BLaER1 (cell line): ENCODE data around the gene TPRN.

ENCODE experiments used
- H3K27ac ChIP-seq: shearing (Covaris generic); formaldehyde crosslinking; 2 replicates; pipeline ENCODE4 v1.8.1; 2022
- H3K27me3 ChIP-seq: shearing (Covaris generic); formaldehyde crosslinking; 2 replicates; pipeline ENCODE4 v1.8.1; 2022
- H3K36me3 ChIP-seq: shearing (Covaris generic); formaldehyde crosslinking; 2 replicates; pipeline ENCODE4 v1.8.1; 2022
- H3K4me1 ChIP-seq: shearing (Covaris generic); formaldehyde crosslinking; 2 replicates; pipeline ENCODE4 v1.8.1; 2022
- H3K4me2 ChIP-seq: shearing (Covaris generic); formaldehyde crosslinking; 2 replicates; pipeline ENCODE4 v1.8.1; 2022
- H3K4me3 ChIP-seq: shearing (Covaris generic); formaldehyde crosslinking; 2 replicates; pipeline ENCODE4 v1.8.1; 2022
- H3K9ac ChIP-seq: shearing (Covaris generic); formaldehyde crosslinking; 2 replicates; pipeline ENCODE4 v1.8.1; 2022
- H3K9me3 ChIP-seq: shearing (Covaris generic); formaldehyde crosslinking; 2 replicates; pipeline ENCODE4 v1.8.1; 2022
- H4K20me1 ChIP-seq: shearing (Covaris generic); formaldehyde crosslinking; 2 replicates; pipeline ENCODE4 v1.8.1; 2022
- Cebpa-rat ChIP-seq: shearing (Covaris generic); IDR thresholded peaks from 2 replicates; pipeline ENCODE4 v1.8.1; 2022

Gene TPRN

DNA sequence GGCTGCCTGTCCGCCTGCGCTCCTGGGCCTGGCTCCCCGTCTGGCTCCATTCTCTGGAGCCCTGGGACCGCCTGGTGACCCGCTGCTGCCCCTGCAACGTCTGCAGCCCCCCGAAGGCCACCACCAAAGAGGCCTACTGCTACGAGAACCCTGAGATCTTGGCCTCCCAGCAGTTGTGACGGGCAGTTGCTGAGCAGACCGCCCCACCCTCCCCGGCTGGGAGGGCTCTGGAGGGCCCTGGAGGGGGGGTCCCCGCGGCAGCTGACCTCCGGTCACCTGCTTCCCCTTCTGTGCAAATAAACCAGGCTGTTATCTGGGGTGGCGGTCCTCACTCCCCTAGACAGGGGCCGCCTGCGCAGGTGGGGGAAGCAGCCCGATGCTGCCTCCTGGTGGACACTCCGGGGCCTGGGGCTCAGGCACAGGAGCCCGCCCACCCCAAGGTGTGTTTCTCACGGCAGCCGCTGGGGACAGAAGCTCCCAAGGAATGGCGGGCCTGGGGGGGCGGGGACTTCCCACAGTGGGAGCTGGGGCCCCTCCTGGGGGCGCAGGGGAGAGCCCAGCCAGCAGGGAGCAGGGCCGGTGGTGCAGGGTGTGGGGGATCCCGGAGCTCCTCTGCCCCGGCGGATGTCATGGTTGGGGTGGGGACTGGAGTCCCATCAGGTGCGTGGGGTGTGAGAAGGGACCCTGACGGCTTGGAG, 35.8 kb upstream of the TPRN start:
- peak overlapping the region; percentile 98 for H3K4me2 ChIP-seq
- peak overlapping the region; percentile 84 for H3K27ac ChIP-seq
- no peaks in the 10 kb centered on the region for H3K27me3 ChIP-seq
- peaks cover 71% of the 10 kb centered on the region for H3K4me1 ChIP-seq
- H3K9ac ChIP-seq, result peak overlapping the region; percentile 69
- H3K4me3 ChIP-seq, result peak overlapping the region; percentile 63
- peaks cover 17% of the 10 kb centered on the region; the same call in 1 of the 2 replicates for H4K20me1 ChIP-seq
- no peak for TF ChIP-seq Cebpa-rat
- H3K9me3 ChIP-seq, result no peaks in the 10 kb centered on the region
- no peaks in the 10 kb centered on the region for H3K36me3 ChIP-seq

DNA sequence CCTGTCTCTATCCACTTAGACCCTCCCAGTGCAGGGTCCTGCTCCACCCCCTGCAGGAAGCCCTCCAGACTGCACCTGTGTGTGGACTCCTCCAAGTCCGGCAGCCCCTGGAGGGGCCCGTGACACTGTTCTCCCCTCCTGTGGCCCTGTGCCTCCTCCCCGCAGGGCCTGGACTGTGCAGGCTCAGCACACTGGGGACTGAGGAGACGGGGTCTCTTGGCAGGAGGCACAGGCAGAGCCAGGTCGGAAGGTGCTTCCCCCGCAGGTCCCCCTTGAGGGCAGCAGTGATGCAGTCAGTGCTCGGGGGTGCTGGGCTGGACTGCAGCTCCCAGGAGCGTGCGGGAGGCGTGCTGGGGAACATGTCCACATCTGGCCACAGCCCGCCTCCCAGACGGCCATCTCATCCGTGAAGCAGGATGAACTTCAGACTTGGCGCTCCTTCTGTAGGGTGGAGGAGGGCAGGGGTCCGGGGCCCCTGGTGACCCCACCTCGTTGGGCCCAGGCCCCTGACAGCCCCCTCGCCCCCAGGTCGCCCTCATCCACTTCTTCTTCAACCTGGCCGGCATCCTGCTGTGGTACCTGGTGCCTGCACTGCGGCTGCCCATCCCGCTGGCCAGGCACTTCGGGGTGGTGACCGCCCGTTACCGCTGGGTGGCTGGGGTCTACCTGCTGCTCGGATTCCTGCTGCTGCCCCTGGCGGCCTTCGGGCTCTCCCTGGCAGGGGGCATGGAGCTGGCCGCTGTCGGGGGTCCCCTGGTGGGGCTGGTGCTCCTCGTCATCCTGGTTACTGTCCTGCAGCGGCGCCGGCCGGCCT, 35.1 kb upstream of the TPRN start:
- peak overlapping the region; percentile 79 for H3K27ac ChIP-seq
- peak overlapping the region; percentile 98 for H3K4me2 ChIP-seq
- no peaks in the 10 kb centered on the region for H3K36me3 ChIP-seq
- H3K27me3 ChIP-seq, result no peaks in the 10 kb centered on the region
- peaks cover 17% of the 10 kb centered on the region; the same call in 1 of the 2 replicates for H4K20me1 ChIP-seq
- peak overlapping the region; percentile 66 for H3K9ac ChIP-seq
- peaks cover 78% of the 10 kb centered on the region for H3K4me1 ChIP-seq
- H3K9me3 ChIP-seq, result no peaks in the 10 kb centered on the region
- no peak for TF ChIP-seq Cebpa-rat
- peak overlapping the region; percentile 63 for H3K4me3 ChIP-seq

DNA sequence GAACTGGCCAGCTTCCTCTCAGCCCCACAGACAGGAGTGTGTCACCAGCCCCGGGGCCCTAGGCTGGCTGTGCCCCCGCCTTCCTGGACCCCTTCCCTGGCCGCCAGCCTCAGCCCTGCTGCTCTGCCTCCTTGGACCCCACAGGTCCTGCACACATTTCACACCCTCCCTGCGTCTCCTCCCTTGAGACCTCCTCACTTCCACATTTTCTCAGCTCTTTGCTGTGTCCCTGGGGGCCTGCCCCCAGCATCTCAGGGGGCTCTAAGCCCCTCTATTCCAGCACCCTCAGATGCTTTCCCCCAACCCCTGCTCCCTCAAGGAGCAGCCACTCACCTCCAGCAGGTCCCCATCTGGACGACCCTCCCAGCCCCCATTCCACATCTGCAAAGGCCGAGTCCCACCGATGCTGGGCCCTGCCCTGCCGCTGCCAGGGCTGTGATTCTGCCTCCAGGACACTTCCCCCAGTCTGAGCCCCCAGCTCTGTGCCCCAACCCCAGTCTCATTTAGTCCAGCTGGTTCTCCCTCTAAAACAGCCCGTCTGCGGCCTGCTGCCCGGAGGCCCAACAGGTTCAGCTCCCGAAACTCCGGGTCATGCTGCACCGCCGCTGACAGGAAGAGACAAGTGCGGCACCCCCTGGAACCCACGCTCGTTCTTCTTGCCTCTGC, 34.4 kb upstream of the TPRN start:
- no peaks in the 10 kb centered on the region for H3K9me3 ChIP-seq
- H3K4me2 ChIP-seq, result peak overlapping the region; percentile 98

DNA sequence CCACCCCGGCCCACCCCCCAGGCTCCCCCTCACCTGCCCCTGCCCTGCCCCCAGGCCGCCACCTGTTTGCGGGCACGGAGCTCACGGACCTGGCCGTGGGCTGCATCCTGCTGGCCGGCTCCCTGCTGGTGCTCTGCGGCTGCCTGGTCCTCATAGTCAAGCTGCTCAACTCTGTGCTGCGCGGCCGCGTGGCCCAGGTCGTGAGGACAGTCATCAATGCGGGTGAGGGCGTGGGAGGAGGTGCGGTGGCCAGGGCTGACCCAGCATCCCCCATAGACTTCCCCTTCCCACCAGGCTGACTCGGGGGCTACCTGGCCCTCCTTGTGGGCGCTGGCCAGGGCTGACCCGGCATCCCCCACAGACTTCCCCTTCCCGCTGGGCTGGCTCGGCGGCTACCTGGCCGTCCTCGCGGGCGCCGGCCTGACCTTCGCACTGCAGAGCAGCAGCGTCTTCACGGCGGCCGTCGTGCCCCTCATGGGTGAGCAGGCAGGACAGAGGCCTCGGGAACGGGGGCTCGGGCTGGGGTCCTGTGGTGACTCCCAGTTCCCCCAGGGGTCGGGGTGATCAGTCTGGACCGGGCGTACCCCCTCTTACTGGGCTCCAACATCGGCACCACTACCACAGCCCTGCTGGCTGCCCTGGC, 33.6 kb upstream of the TPRN start:
- H3K9ac ChIP-seq, result peak overlapping the region; percentile 66; the same call in 1 of the 2 replicates
- no peak for TF ChIP-seq Cebpa-rat
- H3K36me3 ChIP-seq, result no peaks in the 10 kb centered on the region
- no peaks in the 10 kb centered on the region for H3K9me3 ChIP-seq
- H4K20me1 ChIP-seq, result peaks cover 17% of the 10 kb centered on the region; the same call in 1 of the 2 replicates
- peaks cover 83% of the 10 kb centered on the region for H3K4me1 ChIP-seq
- peak overlapping the region; percentile 79; the same call in 1 of the 2 replicates for H3K27ac ChIP-seq
- no peaks in the 10 kb centered on the region for H3K27me3 ChIP-seq
- H3K4me3 ChIP-seq, result peak overlapping the region; percentile 63
- peak overlapping the region; percentile 98 for H3K4me2 ChIP-seq

More for the DNA sequence above, 34.4 kb upstream of the TPRN start:
- H3K36me3 ChIP-seq, result no peaks in the 10 kb centered on the region
- no peak for TF ChIP-seq Cebpa-rat
- H3K4me1 ChIP-seq, result peaks cover 83% of the 10 kb centered on the region
- H4K20me1 ChIP-seq, result peaks cover 17% of the 10 kb centered on the region; the same call in 1 of the 2 replicates
- peak overlapping the region; percentile 79 for H3K27ac ChIP-seq
- peak overlapping the region; percentile 66 for H3K9ac ChIP-seq
- peak overlapping the region; percentile 63 for H3K4me3 ChIP-seq
- H3K27me3 ChIP-seq, result no peaks in the 10 kb centered on the region

DNA sequence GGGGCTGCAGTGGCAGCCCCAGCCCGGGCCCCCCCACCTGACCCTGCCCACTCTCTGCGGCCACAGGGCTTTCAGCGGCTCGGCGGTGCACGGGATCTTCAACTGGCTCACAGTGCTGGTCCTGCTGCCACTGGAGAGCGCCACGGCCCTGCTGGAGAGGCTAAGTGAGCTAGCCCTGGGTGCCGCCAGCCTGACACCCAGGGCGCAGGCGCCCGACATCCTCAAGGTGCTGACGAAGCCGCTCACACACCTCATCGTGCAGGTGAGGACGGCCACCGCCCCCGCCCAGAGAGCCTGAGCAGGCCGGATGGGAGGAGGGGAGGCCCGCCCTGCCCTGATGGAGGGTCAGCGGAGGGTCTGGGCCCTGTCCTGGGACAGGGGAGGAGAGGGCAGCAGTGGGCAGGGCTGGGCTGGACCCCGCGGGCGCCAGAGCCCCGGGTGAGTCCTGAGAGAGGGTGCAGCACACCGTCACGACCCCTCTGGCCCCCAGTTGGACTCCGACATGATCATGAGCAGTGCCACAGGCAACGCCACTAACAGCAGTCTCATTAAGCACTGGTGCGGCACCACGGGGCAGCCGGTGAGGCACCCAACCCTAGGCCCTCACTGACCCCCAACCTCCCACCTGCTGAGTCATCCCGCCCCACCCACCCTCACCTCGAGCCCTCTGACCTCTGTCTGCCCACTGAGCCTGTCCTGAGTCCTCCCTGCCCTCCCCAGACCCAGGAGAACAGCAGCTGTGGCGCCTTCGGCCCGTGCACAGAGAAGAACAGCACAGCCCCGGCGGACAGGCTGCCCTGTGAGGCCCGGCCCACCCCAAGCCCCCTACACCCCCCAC, 32.8 kb upstream of the TPRN start:
- TF ChIP-seq Cebpa-rat, result no peak
- Histone ChIP-seq H3K4me2 (no peak overlapping the region), H3K27me3 (no peaks in the 10 kb centered on the region), H3K27ac (no peak overlapping the region), H3K4me3 (no peak overlapping the region), H4K20me1 (peaks cover 17% of the 10 kb centered on the region; the same call in 1 of the 2 replicates), H3K36me3 (no peaks in the 10 kb centered on the region), H3K9ac (no peak overlapping the region), H3K9me3 (no peaks in the 10 kb centered on the region), H3K4me1 (peaks cover 83% of the 10 kb centered on the region)

DNA sequence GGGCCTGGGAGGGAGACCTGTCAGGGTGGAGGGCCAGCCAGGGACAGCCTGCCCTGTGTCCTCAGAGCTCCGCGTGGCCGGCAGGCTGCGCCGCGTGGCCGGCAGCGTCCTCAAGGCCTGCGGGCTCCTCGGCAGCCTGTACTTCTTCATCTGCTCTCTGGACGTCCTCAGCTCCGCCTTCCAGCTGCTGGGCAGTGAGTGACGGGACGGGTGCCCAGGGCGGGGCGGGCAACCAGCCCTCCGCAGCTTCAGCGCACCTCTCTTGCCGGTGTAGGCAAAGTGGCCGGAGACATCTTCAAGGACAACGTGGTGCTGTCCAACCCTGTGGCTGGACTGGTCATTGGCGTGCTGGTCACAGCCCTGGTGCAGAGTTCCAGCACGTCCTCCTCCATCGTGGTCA, 32.0 kb upstream of the TPRN start:
- peaks cover 80% of the 10 kb centered on the region for H3K4me1 ChIP-seq
- 0 out of 2 replicates have a peak overlapping the region, but pooled peaks have one; percentile 46 for H3K9ac ChIP-seq
- H3K4me3 ChIP-seq, result no peak overlapping the region
- H3K27ac ChIP-seq, result 0 out of 2 replicates have a peak overlapping the region, but pooled peaks have one; percentile 12
- peak overlapping the region; percentile 25 for H3K4me2 ChIP-seq
- H3K9me3 ChIP-seq, result no peaks in the 10 kb centered on the region
- TF ChIP-seq Cebpa-rat, result no peak
- H3K27me3 ChIP-seq, result no peaks in the 10 kb centered on the region
- no peaks in the 10 kb centered on the region for H3K36me3 ChIP-seq
- peaks cover 17% of the 10 kb centered on the region; the same call in 1 of the 2 replicates for H4K20me1 ChIP-seq

DNA sequence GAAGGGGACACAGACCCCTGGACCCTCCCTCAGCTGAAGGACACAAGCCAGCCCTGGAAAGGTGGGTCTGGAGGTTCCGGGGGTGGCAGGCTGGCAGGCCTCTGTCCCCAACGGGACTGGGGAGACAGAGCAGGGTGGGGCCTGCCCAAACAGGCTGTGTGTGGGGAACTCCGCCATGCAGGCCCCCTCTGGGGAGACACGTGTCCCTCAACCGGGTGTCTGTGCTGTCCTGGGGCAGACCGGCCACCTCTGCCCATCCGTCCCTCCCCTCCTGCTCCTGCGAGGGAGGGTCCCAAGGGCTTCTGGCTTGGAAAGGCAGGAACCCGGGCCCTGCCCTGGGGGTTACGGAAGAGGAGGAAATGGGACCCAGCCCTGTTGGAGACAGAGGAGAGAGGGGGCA, 31.6 kb upstream of the TPRN start:
- H3K27ac ChIP-seq, result 0 out of 2 replicates have a peak overlapping the region, but pooled peaks have one; percentile 12
- H3K4me3 ChIP-seq, result no peak overlapping the region
- TF ChIP-seq Cebpa-rat, result no peak
- peaks cover 80% of the 10 kb centered on the region for H3K4me1 ChIP-seq
- H3K9me3 ChIP-seq, result no peaks in the 10 kb centered on the region
- H3K36me3 ChIP-seq, result no peaks in the 10 kb centered on the region
- H4K20me1 ChIP-seq, result peaks cover 17% of the 10 kb centered on the region; the same call in 1 of the 2 replicates
- 0 out of 2 replicates have a peak overlapping the region, but pooled peaks have one; percentile 46 for H3K9ac ChIP-seq
- no peaks in the 10 kb centered on the region for H3K27me3 ChIP-seq
- H3K4me2 ChIP-seq, result peak overlapping the region; percentile 25

DNA sequence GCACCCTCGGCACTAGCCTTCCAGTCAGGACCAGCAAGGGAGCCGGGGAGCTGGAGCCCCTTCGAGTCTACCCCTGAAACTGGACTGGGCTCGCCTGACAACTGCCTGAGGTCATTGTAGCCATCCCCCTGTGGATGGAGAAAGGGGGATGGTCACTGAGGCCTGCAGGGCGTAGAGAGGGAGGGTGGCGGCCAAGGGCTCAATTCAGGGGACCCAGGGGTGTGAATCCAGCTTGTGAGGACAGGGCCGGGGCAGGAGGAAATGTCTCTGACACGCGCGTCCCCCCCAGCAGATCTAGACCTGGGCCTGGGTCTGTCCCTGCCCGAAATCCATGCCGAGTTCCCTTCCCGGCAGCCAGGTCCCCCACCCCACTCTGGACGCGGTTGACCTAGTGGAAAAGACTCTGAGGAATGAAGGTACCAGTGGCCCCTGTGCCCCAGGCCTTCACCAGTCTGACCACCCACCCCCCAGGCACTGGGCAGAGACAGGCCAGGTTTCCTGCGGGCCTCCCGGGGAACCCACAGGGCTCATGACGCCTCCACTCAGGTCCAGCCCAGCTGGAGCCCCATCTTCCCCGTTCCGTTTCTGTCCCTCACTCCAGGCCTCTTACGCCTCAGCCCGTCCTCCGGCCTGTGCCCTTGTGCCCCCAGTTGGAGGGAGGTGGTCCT, 31.0 kb upstream of the TPRN start:
- H3K4me1 ChIP-seq, result peaks cover 76% of the 10 kb centered on the region
- H4K20me1 ChIP-seq, result peaks cover 17% of the 10 kb centered on the region; the same call in 1 of the 2 replicates
- no peaks in the 10 kb centered on the region for H3K36me3 ChIP-seq
- no peaks in the 10 kb centered on the region for H3K9me3 ChIP-seq
- H3K27ac ChIP-seq, result 0 out of 2 replicates have a peak overlapping the region, but pooled peaks have one; percentile 12
- no peak for TF ChIP-seq Cebpa-rat
- H3K27me3 ChIP-seq, result no peaks in the 10 kb centered on the region
- H3K4me3 ChIP-seq, result no peak overlapping the region
- 0 out of 2 replicates have a peak overlapping the region, but pooled peaks have one; percentile 46 for H3K9ac ChIP-seq
- peak overlapping the region; percentile 25; the same call in 1 of the 2 replicates for H3K4me2 ChIP-seq
